SW480 (cell line): ENCODE data around the gene SEMA5A.

Source experiments
- DNase-seq: peaks from one replicate; pipeline ENCODE4 v3.0.0-alpha.2; 2016; ENCODE audit warnings: low spot score

Gene SEMA5A

DNA sequence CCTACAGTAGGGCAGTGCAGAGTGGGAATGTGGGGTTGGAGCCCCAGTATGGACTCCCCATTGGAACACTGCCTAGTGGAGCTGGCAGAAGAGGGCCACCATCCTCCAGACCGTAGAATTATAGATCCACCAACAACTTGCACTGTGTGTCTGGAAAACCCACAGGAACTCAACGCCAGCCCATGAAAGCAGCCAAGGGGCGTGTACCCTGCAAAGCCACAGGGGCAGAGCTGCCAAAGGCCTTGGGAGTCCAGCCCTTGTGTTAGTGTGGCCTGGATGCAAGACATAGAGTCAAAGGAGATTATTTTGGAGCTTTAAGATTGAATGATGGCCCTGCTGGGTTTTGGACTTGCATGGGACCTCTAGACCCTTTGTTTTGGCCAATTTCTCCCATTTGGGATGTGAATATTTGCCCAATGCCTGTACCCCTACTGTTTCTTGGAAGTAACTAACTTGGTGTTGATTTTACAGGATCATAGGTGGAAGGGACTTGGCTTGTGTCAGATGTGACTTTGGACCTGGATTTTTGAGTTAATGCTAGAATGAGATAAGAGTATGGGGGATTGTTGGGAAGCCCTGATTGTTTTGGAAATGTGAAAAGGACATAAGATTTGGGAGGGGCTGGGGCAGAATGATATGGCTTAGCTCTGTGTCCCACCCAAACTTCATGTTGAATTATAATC is 266.8 kb downstream of the SEMA5A start:
- DNase-seq = no peak

DNA sequence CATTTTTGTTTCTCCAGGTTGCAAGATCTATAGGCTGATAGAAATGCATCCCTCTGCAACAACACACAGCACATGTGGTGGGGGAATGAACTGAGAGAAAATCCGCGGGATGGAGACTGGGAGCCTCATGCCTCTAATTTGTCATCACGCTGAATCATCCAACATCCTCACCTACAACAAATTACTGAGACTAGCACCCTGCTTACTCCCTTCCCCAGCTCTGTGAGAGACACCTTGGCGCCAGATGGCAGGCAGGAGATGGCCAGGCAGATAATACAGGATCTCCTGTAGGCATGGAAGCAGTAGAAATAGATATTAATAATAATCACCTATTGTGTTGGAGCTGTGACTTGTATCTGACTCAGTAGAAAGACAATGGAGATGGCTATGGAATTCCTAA is 276.9 kb downstream of the SEMA5A start:
- DNase-seq = no peak

DNA sequence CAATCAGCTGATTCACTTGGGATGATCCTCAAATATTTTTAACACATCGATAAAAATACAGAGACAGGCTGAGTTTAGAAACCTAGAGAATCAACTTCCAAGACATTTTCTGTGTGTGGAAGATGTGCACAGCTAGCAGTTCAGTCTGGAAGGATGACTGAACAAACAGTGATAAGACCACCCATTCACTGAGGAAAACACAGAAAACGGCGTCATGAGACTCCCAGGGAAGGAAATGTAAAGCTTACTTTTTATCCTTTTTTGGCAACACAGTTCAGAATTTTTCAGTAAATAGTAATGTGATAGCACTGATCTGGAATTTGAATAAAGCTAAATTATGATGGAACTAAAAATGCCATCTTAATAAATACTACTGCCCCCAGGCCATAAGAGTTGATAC is 277.6 kb downstream of the SEMA5A start:
- no peak for DNase-seq

DNA sequence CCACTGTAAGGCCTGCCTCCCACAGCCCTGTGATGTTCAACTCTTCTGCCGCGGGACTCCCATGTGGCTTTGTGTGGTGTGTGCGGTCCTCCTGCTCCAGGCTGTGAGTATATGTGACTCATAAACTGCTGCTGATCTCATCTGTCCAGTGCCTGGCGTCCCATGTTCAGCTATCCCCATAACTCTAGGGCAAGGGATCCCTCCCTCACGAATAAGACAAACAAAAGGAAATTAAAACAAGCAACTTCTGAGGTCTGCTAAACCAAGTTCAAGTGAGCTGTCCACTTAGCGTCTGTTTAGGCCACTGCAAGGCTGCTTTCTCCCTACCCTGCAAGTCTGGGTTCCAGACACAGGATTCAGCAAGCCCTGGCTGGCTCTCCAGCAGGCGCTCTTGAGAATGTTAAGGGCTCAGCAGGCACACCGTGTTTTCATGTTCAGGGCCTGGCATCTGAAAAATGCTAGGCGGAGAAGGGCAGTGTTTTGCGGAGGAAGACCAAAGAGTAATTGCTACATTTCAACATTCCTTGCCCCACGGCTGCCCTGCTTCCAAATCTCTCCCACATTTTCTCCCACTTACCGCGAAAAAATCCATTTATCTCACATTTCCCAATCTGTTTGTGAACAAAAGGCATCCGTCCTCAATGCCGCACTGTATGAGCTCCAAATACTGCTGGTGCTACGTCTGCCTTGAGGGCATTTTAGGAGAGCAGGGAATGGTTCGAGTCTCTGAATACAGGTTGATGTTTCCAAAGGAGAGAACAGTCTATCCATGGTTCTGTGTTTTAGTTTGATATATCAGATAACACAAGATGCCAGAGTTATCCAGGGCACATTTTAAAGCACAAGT is 280.2 kb downstream of the SEMA5A start:
- DNase-seq = peak; percentile 57

DNA sequence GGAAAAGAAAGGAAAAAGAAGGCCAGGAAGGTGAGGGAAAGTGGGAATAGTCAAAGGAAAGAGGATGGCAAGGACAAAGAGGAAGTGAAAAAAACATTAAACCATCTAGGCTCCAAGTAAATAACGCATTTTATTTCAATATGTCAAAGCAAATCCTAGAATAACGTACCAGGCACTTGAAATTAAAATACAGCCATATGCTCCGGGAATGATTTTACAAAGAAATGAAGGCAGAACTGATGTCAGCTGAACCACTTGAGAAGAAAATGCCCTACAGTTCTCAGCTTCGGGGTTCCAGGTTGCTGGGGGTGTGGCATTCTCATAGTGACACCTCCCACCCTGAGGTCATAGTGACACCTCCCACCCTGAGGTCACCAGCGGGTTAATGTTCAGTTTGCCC is 281.6 kb downstream of the SEMA5A start:
- DNase-seq = no peak

DNA sequence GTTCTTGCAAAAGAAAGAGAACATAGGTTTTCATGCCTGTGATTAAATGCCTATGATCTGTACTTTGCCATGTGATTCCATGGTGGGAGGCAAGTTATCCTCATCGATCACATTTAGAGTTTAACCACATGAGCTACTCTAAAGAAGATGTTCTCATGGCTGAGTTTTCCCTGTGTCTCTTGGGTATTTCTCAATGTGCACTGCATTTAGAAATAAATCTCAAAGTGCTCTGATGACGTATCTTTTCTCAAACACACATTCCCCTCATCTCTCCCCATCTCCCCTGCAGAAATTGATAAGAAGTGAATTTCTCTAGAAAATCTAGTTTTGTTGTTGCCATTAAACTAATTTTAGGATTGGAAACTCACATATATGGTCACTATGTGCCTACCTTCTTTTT is 282.2 kb downstream of the SEMA5A start:
- DNase-seq = no peak

DNA sequence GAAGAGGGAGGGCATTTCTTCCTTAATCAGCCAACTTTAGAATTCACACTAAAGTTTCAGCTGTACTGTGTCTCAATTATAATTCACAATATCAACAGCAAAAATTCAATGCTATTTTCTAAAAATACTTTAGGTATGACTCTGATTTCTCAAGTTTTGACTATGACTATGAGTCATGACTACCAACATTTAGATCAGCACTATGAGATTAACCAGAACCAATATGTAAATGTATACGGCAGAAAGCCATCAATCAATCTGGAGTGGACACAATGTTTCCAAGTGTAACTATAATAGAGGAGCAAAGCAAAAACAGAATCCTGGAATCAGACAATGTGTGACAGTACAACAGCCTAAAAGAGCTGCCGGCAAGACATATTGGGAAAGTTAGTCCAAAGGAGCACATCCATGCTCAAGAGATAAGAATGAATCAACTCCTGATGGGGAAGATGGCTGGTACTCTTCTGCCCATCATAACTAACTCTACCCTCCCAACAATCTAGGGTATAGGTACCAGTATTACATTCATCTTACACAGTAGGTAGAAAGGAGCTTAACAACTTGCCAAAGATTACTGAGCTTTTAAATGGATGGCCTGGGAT is 294.4 kb downstream of the SEMA5A start:
- DNase-seq = no peak

DNA sequence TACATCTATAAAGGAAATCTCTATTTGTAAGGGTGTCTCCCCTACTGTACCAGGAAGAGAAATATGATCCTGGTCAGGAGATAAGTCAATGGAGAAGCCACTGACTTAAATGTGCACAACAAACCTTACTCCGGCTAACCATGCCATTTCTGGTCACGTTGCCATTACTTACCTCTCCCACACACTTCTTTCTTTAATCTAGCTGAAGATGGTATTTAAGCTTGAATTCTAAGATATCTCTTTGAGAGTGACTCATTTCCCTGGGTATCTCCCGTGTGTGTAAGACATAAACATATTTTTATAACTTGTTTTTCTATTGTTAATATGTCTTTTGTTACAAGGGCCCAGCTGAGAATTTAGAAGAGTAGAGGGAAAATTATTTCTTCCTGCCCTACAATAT is 296.6 kb downstream of the SEMA5A start:
- no peak for DNase-seq

DNA sequence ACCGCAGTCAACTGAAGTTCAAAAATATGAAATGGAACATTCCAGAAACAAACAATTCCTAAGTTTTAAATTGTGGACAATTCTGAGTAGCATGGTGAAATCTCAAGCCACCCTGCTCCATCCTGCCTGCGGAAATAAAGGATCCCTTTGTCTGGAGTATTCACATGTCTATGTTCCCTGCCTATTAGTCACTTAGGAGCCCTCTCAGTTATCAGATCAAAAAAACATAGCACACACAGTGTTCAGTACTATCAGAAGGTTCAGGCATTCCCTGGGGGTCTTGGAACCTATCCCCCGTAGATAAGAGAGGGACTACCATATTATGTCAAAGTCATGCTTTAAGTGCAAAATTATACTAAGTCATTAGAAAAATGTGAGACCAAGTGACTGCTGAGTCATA is 300.8 kb downstream of the SEMA5A start:
- no peak for DNase-seq

DNA sequence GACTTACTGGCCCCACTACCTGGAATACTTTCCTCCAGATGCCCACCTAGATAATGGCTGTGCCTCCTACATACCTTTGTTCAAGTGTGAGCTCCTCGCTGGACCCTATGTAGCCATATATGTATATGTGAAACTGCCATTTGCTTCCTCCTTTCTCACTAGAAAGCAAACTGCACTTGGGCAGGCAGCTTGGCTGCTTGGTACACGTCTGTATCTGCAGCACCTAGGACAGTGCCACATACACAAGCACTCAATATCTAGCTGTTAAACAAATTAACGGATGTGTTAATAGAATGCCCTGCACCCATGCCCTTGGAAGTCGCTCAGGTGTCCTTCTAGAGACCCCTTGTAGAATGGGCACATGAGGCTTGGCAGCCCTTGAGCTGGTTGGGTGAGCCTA is 301.5 kb downstream of the SEMA5A start:
- no peak for DNase-seq

DNA sequence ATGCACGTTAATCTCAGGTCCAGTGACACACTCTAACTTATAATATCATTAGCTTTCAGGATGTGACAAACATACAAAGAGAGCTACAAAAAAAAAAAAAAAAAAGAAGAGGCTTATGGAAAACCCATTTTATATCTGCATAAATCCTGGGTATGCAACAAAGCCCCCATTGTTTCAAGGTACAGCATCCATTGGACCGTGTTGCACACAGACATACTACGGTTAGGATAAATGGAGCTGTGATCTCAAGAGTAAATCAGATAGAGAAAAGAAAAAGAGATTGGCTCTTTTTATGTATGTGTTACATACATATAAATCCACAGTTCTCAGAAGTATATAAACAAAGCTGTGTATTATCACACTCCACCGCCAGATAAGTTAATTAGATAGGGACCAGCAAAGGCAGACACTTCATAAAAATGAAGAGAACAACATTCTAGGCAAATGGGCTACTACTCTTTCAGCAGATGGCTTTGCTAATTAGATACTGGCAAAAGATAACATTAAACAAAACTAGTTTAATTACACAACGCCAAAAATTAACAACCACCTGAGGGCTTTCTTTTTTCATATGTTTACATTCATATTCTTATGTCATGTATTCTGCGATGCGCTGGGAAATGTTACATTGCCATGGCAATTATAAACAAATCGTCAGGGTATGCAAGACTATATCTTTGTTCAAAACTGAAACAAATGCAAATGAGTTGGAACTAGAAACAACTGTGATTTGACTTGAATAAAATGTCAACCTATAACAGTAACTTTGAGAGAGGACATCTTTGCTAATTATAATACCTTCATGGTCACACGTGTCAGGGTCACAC is 304.2 kb downstream of the SEMA5A start:
- DNase-seq = no peak

DNA sequence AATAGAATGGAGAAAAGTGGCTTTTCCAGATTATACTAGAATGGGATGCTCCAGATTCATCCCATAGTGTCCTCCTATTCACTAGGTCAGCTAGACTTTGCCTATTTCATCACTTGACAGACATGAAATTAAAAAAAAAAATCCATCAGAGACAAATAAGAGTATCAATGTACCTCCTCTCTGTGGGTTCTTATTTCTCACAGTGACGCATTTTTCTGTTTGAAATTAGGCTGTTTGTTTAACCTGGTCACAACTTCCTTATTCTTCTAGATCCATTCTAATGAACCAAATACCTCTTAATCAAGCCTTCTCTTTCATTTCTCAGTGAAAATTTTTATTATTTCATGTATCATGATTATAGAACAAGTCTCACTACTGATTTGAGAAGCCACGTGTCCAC is 305.4 kb downstream of the SEMA5A start:
- no peak for DNase-seq

DNA sequence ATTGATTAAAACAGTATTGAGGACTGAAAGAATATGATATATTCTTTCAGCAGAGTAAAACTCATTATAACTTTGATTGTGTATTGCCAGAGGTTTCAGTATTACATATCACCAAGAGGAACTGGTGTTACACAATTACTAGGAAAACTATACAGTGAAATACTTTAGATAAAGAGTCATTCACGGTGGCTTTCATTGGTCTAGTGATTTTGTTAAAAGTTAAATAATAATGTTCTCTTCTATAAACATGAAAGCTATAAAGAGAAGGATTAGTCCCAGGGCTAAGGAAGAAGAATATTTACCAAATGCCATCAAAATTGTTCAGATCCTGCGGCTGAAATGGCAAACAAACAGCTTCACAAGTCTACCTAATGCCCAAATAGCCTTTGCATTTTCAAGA is 306.2 kb downstream of the SEMA5A start:
- DNase-seq = no peak

DNA sequence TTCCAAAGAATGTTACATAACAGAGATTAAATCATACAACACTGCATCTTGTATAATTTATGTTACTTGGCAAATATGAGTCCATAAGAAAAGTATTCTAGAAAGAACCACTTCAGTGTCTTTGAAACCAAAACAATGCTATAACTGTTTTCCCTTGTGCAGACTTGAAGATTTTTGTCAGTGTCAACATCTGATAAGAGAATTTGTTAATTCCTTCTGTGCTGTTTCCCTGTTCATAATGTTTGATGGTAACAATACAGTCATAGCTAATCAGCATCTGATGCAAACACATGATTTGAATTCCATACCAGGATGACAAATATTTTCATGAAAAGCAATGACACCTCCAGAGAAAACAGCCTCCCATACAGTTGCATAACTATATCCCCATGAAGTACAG is 306.8 kb downstream of the SEMA5A start:
- DNase-seq = no peak

DNA sequence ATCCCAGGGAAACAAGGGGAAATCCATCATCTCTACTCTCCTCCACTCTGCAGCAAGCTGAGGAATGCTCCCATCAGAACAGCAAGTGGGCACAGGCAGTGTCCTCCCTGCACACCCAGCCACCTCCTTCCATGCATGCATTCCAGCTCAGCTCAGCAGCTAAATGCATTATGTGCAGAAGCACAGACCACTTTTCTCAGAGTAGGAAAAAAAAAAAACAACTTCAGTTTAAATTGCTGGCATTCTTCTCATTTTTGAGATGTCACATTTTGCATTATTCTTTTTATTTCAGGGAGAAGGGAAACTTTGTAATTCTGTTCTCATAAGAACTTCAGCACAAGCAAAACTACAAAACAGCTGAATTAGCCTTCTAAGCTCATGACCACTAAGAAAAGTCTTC is 312.2 kb downstream of the SEMA5A start:
- DNase-seq = no peak

DNA sequence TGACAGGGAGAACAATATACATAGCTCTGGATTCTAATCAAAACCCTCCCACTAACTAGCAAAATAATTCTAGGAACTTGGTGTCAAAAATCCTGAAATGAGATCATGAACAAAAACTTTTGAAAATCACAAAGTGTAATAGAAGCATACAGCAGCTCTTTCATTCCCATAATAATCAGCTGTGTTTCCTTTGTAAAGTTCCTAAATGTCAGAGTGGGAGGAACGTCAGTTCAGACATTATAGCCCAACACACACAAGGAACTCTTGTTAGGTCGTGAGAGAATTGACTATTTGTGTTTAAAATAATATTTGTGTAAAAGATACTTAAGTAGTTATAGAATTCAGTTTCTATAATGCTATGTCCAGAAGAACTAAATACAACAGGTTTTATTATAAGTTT is 312.8 kb downstream of the SEMA5A start:
- DNase-seq = no peak

DNA sequence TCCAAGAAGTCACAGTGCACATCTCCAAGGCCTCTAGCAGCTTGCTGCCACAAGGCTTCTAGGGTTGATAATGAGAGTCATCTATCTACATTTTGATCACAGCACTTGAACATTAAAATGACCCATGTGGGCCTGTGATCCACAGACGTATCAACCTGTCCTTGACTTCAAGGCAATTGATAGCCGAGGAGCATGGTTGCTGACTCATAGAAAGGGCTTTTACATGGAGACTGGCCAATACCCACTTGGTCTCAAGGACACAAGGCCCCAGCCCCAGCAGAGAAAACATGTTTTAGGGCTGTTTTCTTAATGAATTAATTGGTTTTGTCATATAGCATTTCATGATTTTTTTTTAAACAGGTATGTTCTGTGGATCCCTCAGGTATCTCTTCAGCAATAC is 314.0 kb downstream of the SEMA5A start:
- DNase-seq = no peak

DNA sequence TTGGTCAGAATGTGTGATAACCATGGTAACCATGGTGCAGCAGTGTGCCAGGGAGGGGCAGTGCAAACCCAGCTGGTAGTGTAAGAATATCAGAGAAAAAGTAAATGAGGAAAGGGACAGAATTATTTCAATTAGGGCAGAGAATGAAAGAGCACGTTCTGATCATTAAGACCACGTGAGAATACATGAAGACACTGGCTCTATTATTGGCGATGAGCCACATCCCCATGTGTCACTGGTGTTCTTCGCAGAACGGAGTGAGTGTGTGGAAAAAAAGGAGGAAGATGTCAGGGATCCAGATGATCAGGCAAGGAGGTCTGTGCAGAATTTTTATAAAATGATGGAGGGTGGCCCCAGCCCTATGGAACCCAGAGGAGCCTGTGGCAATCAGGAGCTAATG is 315.5 kb downstream of the SEMA5A start:
- no peak for DNase-seq

DNA sequence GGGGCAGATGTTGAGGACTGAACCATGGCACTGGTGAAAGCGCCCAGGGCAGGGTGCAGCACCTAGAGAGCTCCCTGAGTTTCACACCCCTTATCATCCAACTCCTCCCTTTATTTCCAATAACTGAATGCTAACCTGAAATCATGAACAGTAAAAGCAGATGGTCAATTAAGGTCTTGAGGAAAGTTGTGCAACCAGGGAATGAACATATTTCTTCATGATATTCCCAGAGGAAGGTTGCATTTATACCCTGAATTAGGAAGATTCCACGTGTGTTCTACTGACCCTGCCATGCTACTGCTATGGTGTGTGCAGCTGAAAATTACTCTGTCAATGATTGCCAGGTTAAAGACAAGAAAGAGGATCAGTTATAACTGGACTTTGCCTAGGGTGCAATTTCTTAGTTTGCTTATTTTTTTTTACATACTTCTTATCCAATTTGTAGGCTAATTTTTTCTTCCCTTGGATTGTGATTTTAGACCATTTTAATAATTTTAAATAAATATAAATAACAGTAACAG is 319.8 kb downstream of the SEMA5A start:
- no peak for DNase-seq

DNA sequence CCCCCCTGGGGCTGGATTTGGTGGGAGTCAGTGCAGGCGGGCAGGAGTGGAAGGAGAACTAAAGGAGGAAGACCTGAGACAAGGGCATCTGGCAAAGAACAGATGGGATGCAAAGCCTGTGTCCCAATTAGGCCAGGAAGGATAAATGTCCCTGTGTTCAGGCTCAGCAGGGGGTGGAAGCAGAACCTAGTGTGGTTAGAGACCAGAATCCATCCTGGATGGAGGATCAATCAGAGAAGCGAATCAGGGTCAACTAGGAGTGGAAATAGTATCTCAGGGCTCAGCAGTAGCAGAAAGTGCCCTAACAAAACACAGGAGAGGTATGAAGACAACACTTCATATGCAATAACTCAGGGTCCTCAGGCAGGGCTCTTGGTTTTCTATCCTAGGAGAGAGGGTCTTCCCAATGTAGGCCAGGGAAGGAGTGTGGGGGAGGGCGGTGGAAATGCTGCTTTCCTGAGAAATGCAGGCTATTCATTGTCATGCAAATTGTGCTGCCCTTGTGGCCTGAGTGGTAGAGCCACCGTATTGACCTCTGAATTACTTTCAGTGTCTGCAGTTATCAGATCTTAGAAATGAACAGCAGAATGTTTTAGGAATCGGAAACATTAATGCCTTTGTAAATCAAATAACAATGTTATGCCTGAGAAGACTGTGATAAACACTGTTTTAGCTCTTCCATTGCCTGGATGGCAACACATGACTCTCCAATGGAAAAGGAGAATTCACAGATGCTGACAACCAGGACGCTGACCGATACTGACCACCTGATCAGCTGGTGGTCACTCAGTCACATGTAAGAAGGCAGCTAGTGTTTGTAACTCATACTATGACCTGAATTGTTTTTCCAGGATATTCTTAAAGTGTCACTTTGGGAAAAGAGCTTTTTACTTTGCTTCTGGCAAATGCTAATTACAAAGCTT is 323.6 kb downstream of the SEMA5A start:
- no peak for DNase-seq

DNA sequence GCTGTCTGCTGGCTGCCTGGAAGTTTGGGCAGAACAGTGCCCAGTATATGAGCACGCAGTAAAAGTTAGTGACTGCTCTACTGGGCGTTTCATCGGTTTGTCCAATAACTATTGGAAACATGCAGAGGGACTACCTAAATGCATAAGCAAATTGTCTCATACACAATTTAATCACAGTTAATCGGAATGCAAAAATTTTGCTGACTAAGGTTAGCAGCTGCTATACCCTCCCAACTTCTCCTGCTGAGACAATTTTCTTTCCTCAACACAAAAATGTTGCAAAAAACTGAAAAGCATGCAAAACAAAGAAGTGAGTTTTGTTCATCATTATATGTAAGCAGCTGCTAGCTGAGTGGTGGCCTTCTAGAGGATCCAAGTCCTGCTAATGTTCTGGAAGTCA is 327.5 kb downstream of the SEMA5A start:
- DNase-seq = no peak
